GOT3 (cell line): ENCODE measurements around the gene WWOX.

Source experiments
- DNase-seq: peaks from one replicate; lab custom pipeline; 2025; ENCODE audit warnings: mixed read lengths; lab: John Stamatoyannopoulos, UW

WWOX gene

DNA sequence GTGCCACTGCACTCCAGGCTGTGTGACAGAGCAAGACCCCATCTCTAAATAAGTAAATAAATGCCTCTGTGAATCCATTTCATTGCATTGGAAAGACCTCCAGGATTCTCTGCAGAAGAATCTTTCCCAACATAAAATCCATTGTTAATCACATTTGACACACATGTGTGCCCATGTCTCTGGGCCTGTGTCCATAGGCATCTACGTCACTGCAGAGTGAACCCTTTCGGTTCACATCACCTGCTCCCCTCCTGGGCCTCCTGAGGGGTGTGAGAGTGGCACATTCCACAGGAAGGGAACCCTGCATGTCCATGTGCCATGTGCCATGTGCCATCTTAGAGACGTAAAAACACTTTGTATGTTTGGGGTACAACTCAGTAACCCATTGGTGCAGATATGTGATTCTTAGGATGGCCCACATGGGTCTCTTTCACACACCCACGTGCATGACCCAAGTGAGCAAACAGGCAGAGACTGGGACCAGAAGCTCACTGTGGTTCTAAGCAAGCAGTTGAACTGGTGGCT, 1073.6 kb downstream of the WWOX start:
- no peak for DNase-seq

DNA sequence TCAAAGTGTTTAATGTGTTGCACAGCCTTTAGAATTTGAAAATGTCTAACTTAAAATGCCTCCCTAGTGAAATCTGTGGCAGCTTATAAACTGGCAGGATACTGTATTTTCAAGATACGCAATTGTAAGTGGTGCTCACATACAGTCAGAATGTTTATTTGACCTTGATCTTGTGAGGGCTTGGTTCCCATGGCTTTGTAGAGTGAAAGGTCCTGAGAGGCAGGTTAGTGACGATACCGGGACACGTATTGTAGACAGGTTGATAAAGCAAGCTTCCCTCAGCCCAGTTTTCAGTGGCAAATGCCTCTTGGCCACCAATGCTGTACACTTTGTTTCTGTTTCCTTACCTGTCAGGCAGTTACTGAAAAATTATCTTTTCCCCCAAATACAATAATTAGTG, 1074.5 kb downstream of the WWOX start:
- no peak for DNase-seq

DNA sequence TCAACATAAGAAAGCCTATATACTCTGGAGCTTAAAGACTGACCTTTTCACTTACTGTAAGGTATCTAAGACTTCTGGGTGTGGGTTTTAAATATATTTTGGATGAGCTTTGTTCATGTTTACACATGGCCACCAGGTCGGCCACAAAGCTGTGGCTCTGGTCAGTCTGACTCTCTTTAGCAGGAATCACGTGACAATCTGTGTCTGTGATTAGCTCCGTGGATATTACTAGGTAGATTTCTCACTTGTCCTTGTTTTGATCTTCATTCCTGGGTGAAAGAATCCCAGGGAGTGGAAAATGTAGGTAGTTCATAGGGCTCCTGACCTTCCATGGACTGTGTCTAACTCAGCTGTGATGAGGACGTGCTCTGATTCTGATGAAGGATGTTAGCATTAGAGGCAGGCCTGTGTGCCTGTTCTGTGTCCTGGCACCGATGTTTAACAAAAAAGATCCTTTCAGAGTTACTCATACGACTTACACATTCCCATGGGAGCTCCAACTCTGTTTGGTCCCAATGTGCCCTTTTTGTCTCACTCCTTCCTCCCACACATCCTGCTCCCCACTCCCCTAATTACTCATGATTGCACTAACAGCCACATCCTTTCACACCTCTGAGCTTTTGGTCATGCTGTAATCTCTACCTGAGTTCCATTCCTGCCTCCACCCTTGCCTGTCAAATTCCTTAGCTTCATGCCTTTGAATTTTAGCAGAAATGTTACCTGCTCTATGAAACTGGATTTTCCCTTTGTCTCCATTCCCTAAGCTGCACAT, 1076.0 kb downstream of the WWOX start:
- DNase-seq = no peak

DNA sequence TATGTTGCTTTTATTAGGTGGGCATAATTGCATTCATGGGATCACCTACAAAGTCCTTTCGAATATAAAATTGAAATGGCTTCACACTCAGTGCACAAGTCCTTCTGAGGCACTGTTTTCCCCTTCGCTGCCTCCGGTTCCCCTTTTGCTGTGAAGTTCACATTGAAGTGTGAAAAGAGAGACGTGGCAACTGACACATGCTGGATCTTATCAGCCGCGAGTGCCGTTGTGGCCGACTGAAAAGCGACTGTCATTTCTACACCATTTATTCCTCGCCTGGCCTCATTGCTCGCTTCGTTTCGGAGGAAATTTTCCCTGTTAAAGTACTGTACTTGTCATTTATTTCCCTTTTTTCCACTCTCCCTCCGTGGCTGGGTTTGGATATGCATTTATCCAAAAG, 1077.6 kb downstream of the WWOX start:
- no peak for DNase-seq

DNA sequence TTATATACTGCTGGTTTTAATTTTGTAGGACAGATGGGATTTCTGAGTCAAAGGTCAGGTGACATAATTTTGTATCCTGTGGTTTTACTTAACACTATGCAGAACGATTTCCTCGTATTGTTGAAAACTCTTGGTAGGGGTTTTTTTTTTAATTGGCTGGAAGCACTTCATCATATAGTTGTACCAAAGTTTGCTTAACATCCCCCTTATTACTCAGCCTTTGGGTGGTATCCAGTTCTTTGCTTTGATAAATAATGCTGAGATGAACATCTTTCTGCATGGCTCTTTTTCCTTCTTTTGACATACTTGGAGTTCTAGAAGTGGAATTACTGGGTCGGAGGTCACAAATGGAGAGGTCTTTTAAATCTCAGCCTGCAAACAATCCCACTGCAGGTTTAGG, 1082.0 kb downstream of the WWOX start:
- DNase-seq = no peak

DNA sequence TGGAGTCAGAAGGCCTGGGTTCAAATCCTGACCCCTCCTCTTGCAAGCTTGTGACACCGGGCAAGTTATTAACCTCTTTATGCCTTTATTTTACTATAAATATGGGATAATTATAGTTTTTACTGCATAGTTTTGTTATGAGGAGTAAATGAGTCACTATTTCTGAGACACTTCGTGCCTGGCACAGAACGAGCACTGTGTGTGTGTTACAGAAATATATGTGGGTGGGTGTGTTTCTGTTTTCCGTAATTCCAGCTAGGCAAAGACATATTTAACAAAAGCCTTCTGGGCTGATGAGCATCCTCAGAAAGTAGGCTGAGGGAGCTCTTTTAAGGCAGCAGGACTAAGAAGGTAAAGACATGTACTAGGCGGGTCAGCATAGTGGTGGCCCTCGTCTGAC, 1083.2 kb downstream of the WWOX start:
- no peak for DNase-seq

DNA sequence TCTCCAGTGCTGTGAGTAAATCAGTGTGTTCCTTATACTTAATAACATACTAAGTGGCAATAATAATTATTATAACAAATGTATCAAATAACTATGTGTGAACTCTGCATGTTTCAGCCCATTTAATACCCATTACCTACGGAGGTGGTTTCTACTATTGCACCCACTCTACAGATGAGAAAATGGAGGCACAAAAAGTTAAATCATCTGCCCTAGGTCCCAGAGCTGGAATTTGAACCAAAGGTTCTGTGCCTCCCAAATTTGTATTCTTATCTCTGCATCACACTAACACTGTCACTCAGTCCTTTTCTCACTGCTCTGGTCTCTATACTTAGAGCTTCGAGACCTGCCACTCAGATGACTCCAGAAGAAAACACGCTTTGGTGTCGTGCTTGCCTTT, 1084.1 kb downstream of the WWOX start:
- DNase-seq = no peak

DNA sequence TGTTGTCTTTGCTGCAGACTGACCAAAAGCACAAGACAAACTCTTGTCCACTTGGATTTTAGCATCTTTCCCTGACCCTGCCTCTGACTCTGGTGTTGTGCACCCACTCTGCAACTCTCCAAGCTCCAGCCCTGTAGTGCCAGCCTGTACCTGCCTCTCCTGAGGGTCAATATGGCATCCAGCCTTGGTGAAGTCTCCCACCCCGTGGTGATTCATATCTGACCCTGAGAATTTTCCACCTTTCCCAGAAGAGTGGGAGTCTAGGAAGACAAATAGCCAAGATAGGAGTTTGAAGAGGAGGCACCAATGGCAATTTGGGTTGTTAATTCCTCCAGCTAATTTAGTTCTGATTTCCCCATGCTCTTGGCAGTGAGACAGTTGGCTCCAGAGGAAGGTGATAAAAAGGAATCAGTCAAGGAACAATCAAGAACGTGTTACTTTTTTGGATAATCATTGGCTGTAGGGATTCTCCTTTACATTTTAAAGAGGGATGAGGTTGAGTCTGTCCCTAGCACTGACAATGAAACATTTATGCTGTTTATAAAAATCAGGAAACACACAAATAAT, 1085.1 kb downstream of the WWOX start:
- no peak for DNase-seq

DNA sequence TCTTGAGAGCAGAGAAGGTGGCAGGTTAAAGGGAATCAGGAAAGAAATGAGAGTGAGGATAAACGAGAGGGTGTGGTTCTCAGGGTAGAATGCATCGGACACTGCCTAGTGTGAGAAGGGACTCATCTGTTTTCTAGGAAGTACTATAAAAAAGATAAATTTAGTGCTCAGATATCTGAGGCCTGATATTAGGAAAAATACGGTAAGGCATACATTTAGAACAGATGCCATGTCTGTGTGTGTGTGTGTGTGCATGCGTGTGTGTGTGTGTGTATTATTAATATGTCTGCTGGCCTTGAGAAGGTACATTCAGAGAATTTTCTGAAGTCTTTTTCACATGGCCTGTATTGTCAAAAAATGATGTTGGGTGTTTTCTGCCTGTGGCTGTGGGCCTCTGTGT, 1086.3 kb downstream of the WWOX start:
- no peak for DNase-seq

DNA sequence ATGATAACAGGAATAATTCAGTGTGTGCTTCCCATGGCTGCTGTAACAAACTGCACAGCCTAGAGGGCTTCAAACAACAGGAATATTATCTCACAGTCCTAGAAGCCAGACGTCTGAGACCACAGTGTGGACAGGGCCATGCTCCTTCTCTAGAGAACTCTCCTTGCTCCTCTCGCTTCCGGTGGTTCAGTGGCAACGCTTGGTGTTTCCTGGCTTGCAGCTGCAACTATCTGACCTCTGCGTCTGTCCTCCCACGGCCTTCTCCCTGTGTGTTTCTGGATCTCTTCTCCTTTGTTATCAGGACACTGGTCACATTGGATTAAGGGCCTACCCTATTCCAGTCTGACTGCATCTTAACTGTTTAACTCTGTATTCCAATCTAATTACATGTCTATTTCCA, 1086.7 kb downstream of the WWOX start:
- no peak for DNase-seq

DNA sequence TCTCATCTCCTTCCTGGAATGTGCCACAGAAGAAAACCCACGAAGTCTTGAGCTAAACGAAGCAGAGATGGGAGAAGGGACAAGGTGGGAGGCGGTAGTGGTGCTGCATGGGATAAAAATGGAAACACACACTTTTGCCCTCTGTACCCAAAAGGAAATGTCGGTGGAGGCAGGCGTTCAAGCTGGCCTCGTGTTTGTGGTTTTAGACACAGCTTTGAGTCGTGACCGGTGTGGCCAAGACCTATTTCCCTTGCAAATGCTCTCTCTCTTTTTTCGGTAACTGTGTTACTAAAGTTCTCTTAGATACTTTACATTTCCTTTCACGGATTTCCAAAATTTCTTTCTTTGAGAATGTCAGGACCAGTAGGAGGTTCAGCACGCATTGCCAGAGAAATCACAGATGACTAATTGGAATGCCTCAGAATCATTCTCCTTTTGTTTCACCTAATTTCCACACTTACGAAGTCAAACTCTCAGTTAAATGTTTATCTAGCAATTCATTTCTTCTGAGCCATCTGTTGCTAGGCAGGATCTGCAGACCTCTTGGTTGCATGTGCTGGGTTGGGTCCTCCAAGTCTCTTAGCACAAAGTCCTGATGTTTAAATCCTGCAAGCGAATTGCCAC, 1088.8 kb downstream of the WWOX start:
- DNase-seq = no peak

DNA sequence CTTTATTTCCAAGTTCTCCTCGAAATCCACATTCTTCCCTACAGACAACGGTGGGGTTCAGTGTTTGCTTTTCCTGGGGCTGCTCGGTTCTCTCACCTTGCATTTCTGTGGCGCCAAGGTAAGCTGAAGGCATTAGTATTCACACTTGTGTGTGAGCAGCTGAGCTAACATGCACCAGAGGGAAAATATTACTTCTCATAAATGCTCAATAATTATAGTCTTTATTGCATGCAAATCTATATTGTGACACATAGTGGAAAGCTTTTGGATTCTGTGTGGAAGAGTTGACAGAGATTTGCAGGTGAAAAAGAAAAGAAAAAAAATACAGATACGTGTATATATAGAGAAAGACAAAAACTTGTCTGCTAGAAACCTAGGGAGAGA, 1089.3 kb downstream of the WWOX start:
- no peak for DNase-seq

DNA sequence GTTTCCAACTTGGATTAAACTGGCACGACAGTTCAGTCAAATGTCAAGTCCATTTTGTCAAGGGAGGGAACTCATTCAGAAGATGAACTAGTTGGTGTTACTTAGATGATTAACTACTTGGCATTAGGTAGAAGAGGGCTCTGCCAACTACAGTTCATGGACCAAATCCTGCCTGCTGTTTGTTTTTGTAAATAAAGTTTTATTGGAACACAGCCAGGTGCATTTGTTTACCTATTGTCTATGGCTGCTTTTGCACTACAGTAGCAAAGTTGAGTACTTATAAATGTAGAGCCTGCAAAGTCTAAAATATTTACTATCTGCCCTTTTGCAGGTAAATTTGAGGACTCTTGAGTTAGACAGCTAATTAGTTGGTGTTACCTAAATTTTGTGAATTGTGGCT, 1091.1 kb downstream of the WWOX start:
- no peak for DNase-seq

DNA sequence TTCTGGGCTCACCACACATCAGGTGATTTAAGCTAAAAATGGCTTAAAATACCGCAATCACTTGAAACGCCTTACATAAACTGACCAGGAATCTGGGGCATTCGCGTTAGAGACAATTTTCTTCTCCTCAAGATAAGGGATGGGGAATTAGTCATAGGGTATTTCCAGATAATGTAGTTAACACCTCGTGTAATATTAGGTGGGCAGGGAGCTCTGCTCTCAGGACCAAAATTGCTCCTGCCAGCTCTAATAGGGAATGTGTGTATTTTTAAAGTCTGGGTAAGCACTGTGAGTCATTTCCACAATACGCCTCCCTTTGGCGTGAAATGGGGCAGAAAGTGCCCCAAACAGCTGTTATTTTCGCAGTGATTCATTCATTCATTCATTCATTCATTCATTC, 1092.5 kb downstream of the WWOX start:
- DNase-seq = no peak

DNA sequence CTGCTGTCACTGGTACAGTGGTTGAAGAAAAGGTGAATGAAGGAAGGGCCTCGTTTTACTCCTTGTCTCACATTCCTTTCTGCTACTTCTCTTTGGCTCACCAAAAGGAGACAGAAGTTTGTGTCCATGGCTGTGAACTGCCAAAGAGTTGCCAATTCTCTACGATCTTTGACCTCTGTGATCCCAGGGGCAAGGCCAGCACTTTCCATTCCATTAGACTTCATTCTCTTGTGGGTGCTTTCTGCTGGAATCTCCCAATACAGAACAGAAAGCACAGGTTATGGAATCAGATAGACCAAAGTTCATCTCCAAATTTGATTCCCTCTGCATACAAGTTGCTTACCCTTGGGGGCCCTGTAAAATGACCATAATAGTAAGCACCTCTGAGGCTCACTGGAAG, 1093.5 kb downstream of the WWOX start:
- no peak for DNase-seq

DNA sequence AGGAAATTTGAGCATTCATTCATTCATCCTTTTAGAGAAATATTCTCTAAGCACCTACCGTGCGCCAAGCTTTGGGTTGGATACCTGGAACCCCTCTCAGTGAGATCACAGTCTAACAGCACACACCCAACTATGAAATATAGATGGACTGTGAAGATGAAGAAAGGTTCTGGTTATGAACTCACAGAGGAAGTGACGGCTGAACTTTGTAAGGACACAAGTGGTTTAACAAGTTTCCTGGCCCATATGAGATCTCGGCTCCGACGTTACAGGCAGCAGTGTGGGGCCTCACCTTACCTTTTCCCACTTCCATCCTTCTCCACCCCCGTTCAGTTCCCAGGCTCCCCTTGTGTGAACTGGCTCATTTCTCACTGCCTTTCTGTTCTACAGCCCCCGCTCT, 1094.8 kb downstream of the WWOX start:
- DNase-seq = no peak

DNA sequence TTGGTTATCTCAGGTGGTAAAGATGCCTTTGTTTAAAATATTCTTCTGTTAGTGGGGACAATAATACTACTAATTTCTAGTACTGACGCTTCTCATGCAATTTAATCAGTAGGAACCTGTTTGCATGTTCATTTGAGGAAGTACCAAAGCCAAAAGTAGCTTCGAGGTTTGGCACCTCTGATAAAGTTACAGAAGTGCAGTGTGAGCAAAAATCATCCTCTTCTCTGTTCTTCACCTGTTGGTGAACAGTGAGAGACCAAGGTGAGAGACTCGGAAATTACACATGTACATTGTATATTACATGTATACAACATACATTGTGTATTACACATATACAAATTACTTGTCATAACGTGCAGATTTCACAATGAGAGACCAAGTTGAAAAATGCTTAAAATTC, 1096.5 kb downstream of the WWOX start:
- DNase-seq = no peak

DNA sequence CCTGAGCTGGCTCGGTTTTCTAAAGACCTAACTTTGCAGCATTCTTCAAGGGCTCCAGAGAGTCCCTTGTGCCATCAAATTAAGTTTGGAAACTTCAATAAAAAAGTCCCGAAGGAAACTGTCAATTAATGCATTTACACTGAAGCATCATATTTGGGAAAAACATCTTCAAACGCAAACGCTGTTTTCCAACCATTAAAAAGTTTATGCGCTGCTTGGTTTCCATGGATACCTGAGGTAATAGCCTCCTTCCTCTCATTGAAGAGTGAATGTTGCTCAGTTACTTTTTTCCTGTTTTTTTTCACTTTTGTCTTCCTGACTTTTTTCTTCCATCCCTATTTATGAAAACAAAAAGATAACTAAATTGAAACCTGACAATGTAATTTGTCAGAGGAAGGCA, 1102.0 kb downstream of the WWOX start:
- no peak for DNase-seq

DNA sequence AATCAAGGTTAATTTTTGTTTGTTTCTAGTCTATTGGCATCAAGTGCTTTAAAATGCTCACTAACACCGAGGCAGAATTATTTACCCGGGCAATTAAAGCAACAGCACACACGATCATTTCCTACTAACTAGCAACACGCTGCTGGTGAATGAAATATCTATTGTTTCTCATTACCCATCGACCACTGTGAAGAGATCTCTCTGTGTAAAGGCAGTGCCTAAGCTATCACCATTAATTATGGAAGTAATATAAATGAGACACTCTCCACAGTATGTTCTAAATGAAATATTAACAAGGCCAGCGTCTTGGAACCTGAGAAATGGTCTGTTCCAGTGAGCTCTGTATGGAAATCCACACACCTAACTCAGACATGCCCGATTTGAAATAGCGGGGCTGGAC, 1103.5 kb downstream of the WWOX start:
- no peak for DNase-seq

DNA sequence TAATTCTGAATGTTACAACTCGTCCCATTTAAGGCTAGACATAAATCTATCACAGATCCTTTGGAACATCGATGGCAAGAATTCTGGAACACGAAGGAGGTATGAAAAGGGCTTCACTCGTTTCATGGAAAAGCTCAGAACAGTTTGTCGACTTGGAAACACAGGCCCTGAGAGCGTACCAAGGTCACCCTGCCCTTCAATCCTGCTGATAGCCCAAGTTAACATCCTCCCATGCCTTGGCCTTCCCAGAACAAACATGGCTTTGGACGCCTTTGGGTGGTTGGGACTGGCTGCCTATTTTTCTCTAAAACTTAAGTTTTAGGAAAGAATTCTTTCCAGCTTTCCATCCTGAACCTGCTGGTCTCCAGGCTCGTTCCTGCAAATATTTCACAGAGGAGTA, 1105.0 kb downstream of the WWOX start:
- DNase-seq = no peak

DNA sequence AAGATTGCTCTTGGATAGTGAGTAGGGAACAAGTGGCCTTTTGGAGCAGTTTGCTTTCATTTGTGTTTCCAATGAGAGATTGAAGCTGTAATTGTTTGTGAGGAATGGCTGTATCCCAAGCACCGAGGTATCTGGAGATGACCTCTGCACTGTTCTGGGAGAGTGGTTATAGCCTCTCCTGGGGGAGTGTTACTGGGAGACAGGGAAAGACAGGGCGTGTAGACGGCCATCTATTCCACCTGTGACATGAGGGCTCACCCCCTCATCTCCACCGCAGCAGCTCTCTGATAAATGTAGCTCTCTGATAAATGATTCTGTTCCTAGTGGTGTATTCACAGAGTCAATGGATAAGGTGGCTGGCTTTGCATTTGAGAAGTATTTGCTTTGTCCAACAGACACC, 1107.4 kb downstream of the WWOX start:
- DNase-seq = no peak

DNA sequence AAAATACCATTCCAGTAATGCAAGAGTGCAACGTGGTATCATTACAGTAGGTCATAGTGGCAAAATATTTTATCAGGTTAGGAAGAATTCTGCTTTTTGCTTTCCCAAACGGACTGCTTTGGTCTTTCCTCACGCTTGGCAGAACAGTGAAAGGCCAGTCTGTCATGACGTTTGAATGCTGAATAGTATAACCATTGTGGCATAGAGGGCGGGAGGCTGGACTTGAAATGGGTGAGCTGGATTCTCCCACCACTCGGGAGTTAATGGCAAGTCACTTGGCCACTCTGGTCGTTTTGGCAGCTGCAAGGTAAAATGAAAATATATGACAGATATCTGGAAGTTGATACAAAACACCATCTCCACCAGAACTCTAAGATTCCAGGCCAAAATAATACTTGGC, 1109.9 kb downstream of the WWOX start:
- no peak for DNase-seq

DNA sequence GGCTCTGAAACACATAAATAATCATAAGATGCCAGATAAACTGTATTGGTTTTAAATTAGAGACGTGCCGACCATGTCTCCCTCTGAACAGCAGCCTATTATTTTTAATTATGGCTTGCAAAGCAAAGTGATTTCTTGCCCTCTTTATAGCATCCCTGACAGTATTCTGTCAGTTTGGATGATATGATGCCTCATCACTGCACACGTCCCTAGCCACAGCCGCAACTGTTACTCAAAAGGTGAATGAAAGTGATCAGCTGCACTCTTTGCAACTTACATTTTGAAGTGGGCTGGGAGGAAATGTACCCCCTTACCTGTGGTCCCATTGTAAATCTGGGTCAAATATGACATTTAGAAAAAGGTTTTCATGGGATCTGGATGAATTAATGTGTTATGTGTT, 1111.2 kb downstream of the WWOX start:
- DNase-seq = no peak

DNA sequence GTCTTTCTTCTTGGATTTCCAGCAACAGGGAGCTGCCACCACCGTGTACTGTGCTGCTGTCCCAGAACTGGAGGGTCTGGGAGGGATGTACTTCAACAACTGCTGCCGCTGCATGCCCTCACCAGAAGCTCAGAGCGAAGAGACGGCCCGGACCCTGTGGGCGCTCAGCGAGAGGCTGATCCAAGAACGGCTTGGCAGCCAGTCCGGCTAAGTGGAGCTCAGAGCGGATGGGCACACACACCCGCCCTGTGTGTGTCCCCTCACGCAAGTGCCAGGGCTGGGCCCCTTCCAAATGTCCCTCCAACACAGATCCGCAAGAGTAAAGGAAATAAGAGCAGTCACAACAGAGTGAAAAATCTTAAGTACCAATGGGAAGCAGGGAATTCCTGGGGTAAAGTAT, 1112.1 kb downstream of the WWOX start:
- no peak for DNase-seq
